BE2C (cell line): Measurements from ENCODE around the gene LAMA2.

Experiments
- DNase-seq: peaks from one replicate; pipeline ENCODE4 v3.0.0-alpha.2; 2020
- H3K27me3 ChIP-seq: fragments of 250-450 bp; sonication (Bioruptor Pico); 2 replicates; pipeline ENCODE4 v1.5.1; 2020; ENCODE audit warnings: mild to moderate bottlenecking
- H3K36me3 ChIP-seq: fragments of 250-450 bp; sonication (Bioruptor Pico); 2 replicates; pipeline ENCODE4 v1.5.1; 2020; ENCODE audit warnings: mild to moderate bottlenecking
- H3K4me1 ChIP-seq: fragments of 250-450 bp; sonication (Bioruptor Pico); 2 replicates; pipeline ENCODE4 v1.5.1; 2020
- H3K4me3 ChIP-seq: 2 replicates; pipeline ENCODE4 v1.5.1; 2011; ENCODE audit warnings: low read depth, low read length
- H3K9me3 ChIP-seq: fragments of 250-450 bp; sonication (Bioruptor Pico); 2 replicates; pipeline ENCODE4 v1.5.1; 2020
- CTCF ChIP-seq: IDR thresholded peaks from 2 replicates; pipeline ENCODE4 v1.5.1; 2012; ENCODE audit warnings: mild to moderate bottlenecking, low read depth, low read length

LAMA2 gene

GRCh38 chr6:129203190-129203900, 320.4 kb downstream of the LAMA2 start:
- no peak for DNase-seq
- TF ChIP-seq CTCF, result no peak
- Histone ChIP-seq H3K4me3 (no peak overlapping the region), H3K4me1 (no peaks in the 10 kb centered on the region), H3K9me3 (no peaks in the 10 kb centered on the region), H3K36me3 (no peaks in the 10 kb centered on the region), H3K27me3 (no peaks in the 10 kb centered on the region)

- no peaks in the 10 kb centered on the region for H3K27me3 ChIP-seq
- DNase-seq, result no peak
- TF ChIP-seq CTCF, result no peak
- no peak overlapping the region for H3K4me3 ChIP-seq
- H3K36me3 ChIP-seq, result no peaks in the 10 kb centered on the region
- no peaks in the 10 kb centered on the region for H3K4me1 ChIP-seq
- H3K9me3 ChIP-seq, result no peaks in the 10 kb centered on the region
Measured at GRCh38 chr6:129206821-129207220, 323.9 kb downstream of the LAMA2 start.

GRCh38 chr6:129207832-129208231, 324.9 kb downstream of the LAMA2 start:
- Histone ChIP-seq H3K36me3 (no peaks in the 10 kb centered on the region), H3K4me1 (no peaks in the 10 kb centered on the region), H3K27me3 (no peaks in the 10 kb centered on the region), H3K9me3 (no peaks in the 10 kb centered on the region), H3K4me3 (no peak overlapping the region)
- no peak for DNase-seq
- TF ChIP-seq CTCF, result no peak

GRCh38 chr6:129208415-129209034, 325.6 kb downstream of the LAMA2 start:
- Histone ChIP-seq H3K36me3 (no peaks in the 10 kb centered on the region), H3K27me3 (no peaks in the 10 kb centered on the region), H3K9me3 (no peaks in the 10 kb centered on the region), H3K4me1 (no peaks in the 10 kb centered on the region), H3K4me3 (no peak overlapping the region)
- no peak for TF ChIP-seq CTCF
- no peak for DNase-seq

- Histone ChIP-seq H3K36me3 (no peaks in the 10 kb centered on the region), H3K4me3 (no peak overlapping the region), H3K4me1 (no peaks in the 10 kb centered on the region), H3K27me3 (no peaks in the 10 kb centered on the region), H3K9me3 (no peaks in the 10 kb centered on the region)
- TF ChIP-seq CTCF, result no peak
- no peak for DNase-seq
Measured at GRCh38 chr6:129209355-129209754, 326.4 kb downstream of the LAMA2 start.

- Histone ChIP-seq H3K4me3 (no peak overlapping the region), H3K36me3 (no peaks in the 10 kb centered on the region), H3K27me3 (no peaks in the 10 kb centered on the region), H3K4me1 (no peaks in the 10 kb centered on the region), H3K9me3 (no peaks in the 10 kb centered on the region)
- TF ChIP-seq CTCF, result no peak
- DNase-seq, result no peak
Measured at GRCh38 chr6:129210684-129211083, 327.7 kb downstream of the LAMA2 start.
